GM23338 (cell line): ENCODE results near the gene LDLRAD2. TPM values are rescaled to one million over a fixed set of nuclear protein-coding genes. Genes with fewer than 3 reads are reported as not detected.

Experiments
- ATAC-seq: fragments of 200-7000 bp; cut with Tn5 transposase; 3 replicates; pipeline ENCODE4 v1.9.1; 2020
- DNase-seq: peaks from one replicate; pipeline ENCODE4 v3.0.0-alpha.2; 2015; ENCODE audit warnings: low spot score
- H2AFZ ChIP-seq: fragments of 200-600 bp; sonication (generic); 2 replicates; pipeline ENCODE4 v1.8.0; 2016; ENCODE audit warnings: antibody characterized with exemption, mild to moderate bottlenecking, moderate library complexity
- H3F3A ChIP-seq: fragments of 200-600 bp; sonication (generic); replicated peaks from 2 replicates; pipeline ENCODE4 v1.8.0; 2017; ENCODE audit warnings: antibody characterized with exemption, mixed run types, low read depth
- H3K27ac ChIP-seq: fragments of 200-600 bp; sonication (generic); 2 replicates; pipeline ENCODE4 v1.6.1; 2016; ENCODE audit warnings: low read depth
- H3K27me3 ChIP-seq: fragments of 200-600 bp; sonication (generic); 2 replicates; pipeline ENCODE4 v1.8.0; 2016; ENCODE audit warnings: mild to moderate bottlenecking, mixed run types, moderate library complexity; ENCODE audit not compliant: insufficient read depth
- H3K36me3 ChIP-seq: fragments of 200-600 bp; sonication (generic); 2 replicates; pipeline ENCODE4 v1.8.0; 2016; ENCODE audit warnings: mild to moderate bottlenecking; ENCODE audit not compliant: insufficient read depth
- H3K4me1 ChIP-seq: fragments of 200-600 bp; sonication (generic); 2 replicates; pipeline ENCODE4 v1.8.0; 2016; ENCODE audit warnings: mild to moderate bottlenecking, moderate library complexity; ENCODE audit not compliant: insufficient read depth
- H3K4me2 ChIP-seq: fragments of 200-600 bp; sonication (generic); 2 replicates; pipeline ENCODE4 v1.7.1; 2017; ENCODE audit warnings: mixed run types
- H3K4me3 ChIP-seq: fragments of 200-600 bp; sonication (generic); 2 replicates; pipeline ENCODE4 v1.6.1; 2016; ENCODE audit warnings: mixed run types
- H3K79me2 ChIP-seq: fragments of 200-600 bp; sonication (generic); replicated peaks from 2 replicates; pipeline ENCODE4 v1.8.0; 2017; ENCODE audit warnings: mild to moderate bottlenecking; ENCODE audit not compliant: insufficient read depth
- H3K9me2 ChIP-seq: fragments of 200-600 bp; sonication (generic); 2 replicates; pipeline ENCODE4 v1.8.0; 2017; ENCODE audit not compliant: insufficient read depth
- H4K20me1 ChIP-seq: fragments of 200-600 bp; sonication (generic); replicated peaks from 2 replicates; pipeline ENCODE4 v1.8.0; 2017; ENCODE audit warnings: mild to moderate bottlenecking; ENCODE audit not compliant: insufficient read depth
- H3K27ac Mint-ChIP-seq: 2 replicates; pipeline ENCODE4 v1.8.0; 2020; ENCODE audit warnings: inconsistent platforms, mild to moderate bottlenecking, moderate library complexity, mixed read lengths
- H3K27me3 Mint-ChIP-seq: 3 replicates; pipeline ENCODE4 v1.8.0; 2022; ENCODE audit warnings: low read depth, mild to moderate bottlenecking, moderate library complexity, mixed read lengths, inconsistent platforms; ENCODE audit not compliant: insufficient read depth, poor library complexity
- H3K36me3 Mint-ChIP-seq: 3 replicates; pipeline ENCODE4 v1.8.0; 2021; ENCODE audit warnings: low read depth, mild to moderate bottlenecking, inconsistent platforms, moderate library complexity, mixed read lengths
- H3K4me1 Mint-ChIP-seq: 3 replicates; pipeline ENCODE4 v1.8.0; 2020; ENCODE audit warnings: mild to moderate bottlenecking, inconsistent platforms, mixed read lengths
- H3K4me3 Mint-ChIP-seq: 3 replicates; pipeline ENCODE4 v1.8.0; 2021; ENCODE audit warnings: moderate library complexity, mild to moderate bottlenecking, inconsistent platforms, mixed read lengths
- H3K9me3 Mint-ChIP-seq: 3 replicates; pipeline ENCODE4 v1.8.0; 2020; ENCODE audit warnings: moderate library complexity, mild to moderate bottlenecking, inconsistent platforms, mixed read lengths
- CTCF ChIP-seq, 2 experiments: fragments of 200-600 bp in 1 of 2; sonication (generic) in 1 of 2; conservative IDR thresholded peaks; 2 replicates each; pipeline versions ENCODE4 v1.5.1 to v1.6.1; 2016 to 2017; ENCODE audit warnings: antibody characterized with exemption in 2 of 2, low read depth in 2 of 2, mild to moderate bottlenecking in 2 of 2, moderate library complexity in 1 of 2
- ETS1 ChIP-seq: IDR thresholded peaks from 2 replicates; pipeline ENCODE4 v1.6.1; 2016; ENCODE audit warnings: antibody characterized with exemption
- EZH2 ChIP-seq: fragments of 200-600 bp; sonication (generic); IDR thresholded peaks from one replicate; pipeline ENCODE4 v1.8.0; 2017; ENCODE audit warnings: antibody characterized with exemption, mild to moderate bottlenecking, low read depth; ENCODE audit not compliant: unreplicated experiment
- EZH2phosphoT487 ChIP-seq: fragments of 200-600 bp; sonication (generic); IDR thresholded peaks from one replicate; pipeline ENCODE4 v1.8.1; 2018; ENCODE audit warnings: antibody characterized with exemption; ENCODE audit not compliant: unreplicated experiment
- JUNB ChIP-seq: IDR thresholded peaks from one replicate; pipeline ENCODE4 v1.6.1; 2016; ENCODE audit warnings: antibody characterized with exemption; ENCODE audit not compliant: unreplicated experiment
- NANOG ChIP-seq: IDR thresholded peaks from 2 replicates; pipeline ENCODE4 v1.6.1; 2016; ENCODE audit warnings: antibody characterized with exemption, borderline replicate concordance
- POLR2AphosphoS5 ChIP-seq: IDR thresholded peaks from 2 replicates; pipeline ENCODE4 v1.6.1; 2016; ENCODE audit warnings: antibody characterized with exemption, low read depth
- ZNF114 ChIP-seq: fragments of 250-450 bp; sonication (Bioruptor Pico); IDR thresholded peaks from 2 replicates; pipeline ENCODE4 v1.5.0; 2020; ENCODE audit warnings: mild to moderate bottlenecking, moderate library complexity
- ZNF331 ChIP-seq: fragments of 250-450 bp; sonication (Bioruptor Pico); IDR thresholded peaks from 2 replicates; pipeline ENCODE4 v1.5.0; 2020; ENCODE audit warnings: low read depth, mild to moderate bottlenecking, moderate library complexity
- ZNF462 ChIP-seq: fragments of 250-450 bp; sonication (Bioruptor Pico); IDR thresholded peaks from 2 replicates; pipeline ENCODE4 v1.5.0; 2020; ENCODE audit warnings: mild to moderate bottlenecking, moderate library complexity
- polyA plus RNA-seq: library from polyadenylated mRNA; unstranded; fragments of >200 nt; fragmentation: Nextera tagmentation; extraction: Ambion mirVana; gene quantifications from 2 replicates; pipeline ENCODE4 v1.2.1, GENCODE V29; 2016
- total RNA-seq: library from RNA; depleted of rRNA; stranded (reverse); fragments of >200 nt; shearing (Covaris generic); gene quantifications from 2 replicates; pipeline ENCODE4 v1.2.3, GENCODE V29; 2014

LDLRAD2 gene
- total and polyA plus RNA-seq, 2 experiments from 2014 or later, result 1.6 to 5.8 TPM

GRCh38 chr1:21843208-21843607 lies 31.1 kb downstream of the LDLRAD2 start:
- peaks cover 6% of the 10 kb centered on the region for H3K27me3 Mint-ChIP-seq
- TF ChIP-seq CTCF (conservative IDR thresholded peaks at IDR 0.05; ENCODE audit: low read depth in 2 of 2), result no peak
- TF ChIP-seq NANOG, result no peak
- TF ChIP-seq EZH2phosphoT487, result no peak
- no peak for TF ChIP-seq JUNB
- peaks cover 24% of the 10 kb centered on the region for H3K36me3 Mint-ChIP-seq
- Histone ChIP-seq H3K27ac (no peak overlapping the region), H3K27me3 (no peaks in the 10 kb centered on the region), H3K36me3 (no peaks in the 10 kb centered on the region), H3K4me3 (no peak overlapping the region), H2AFZ (no peak overlapping the region), H3K4me1 (no peaks in the 10 kb centered on the region), H4K20me1 (no peaks in the 10 kb centered on the region), H3K4me2 (no peak overlapping the region), H3F3A (no peaks in the 10 kb centered on the region), H3K79me2 (no peaks in the 10 kb centered on the region), H3K9me2 (no peaks in the 10 kb centered on the region)
- no peaks in the 10 kb centered on the region for H3K4me1 Mint-ChIP-seq
- no peak for ATAC-seq
- H3K27ac Mint-ChIP-seq, result no peak overlapping the region
- no peaks in the 10 kb centered on the region for H3K9me3 Mint-ChIP-seq
- no peak overlapping the region for H3K4me3 Mint-ChIP-seq
- DNase-seq, result no peak

- Histone ChIP-seq H3K27ac (no peak overlapping the region), H3K4me2 (no peak overlapping the region), H3K9me2 (no peaks in the 10 kb centered on the region), H4K20me1 (no peaks in the 10 kb centered on the region), H3K4me3 (no peak overlapping the region), H3F3A (no peaks in the 10 kb centered on the region), H2AFZ (no peak overlapping the region), H3K79me2 (no peaks in the 10 kb centered on the region), H3K27me3 (no peaks in the 10 kb centered on the region), H3K36me3 (no peaks in the 10 kb centered on the region), H3K4me1 (no peaks in the 10 kb centered on the region)
- H3K4me1 Mint-ChIP-seq, result no peaks in the 10 kb centered on the region
- DNase-seq (no peak), ATAC-seq (no peak)
- H3K9me3 Mint-ChIP-seq, result no peaks in the 10 kb centered on the region
- H3K36me3 Mint-ChIP-seq, result peaks cover 18% of the 10 kb centered on the region
- no peak overlapping the region for H3K27ac Mint-ChIP-seq
- H3K4me3 Mint-ChIP-seq, result no peak overlapping the region
- H3K27me3 Mint-ChIP-seq, result peaks cover 4% of the 10 kb centered on the region
- TF ChIP-seq ZNF114 (CRISPR knock-in tag) (no peak), EZH2 (no peak), CTCF (conservative IDR thresholded peaks at IDR 0.05; ENCODE audit: low read depth in 2 of 2) (no peak), ZNF462 (CRISPR knock-in tag) (no peak), EZH2phosphoT487 (no peak), ETS1 (no peak), POLR2AphosphoS5 (no peak), ZNF331 (CRISPR knock-in tag) (no peak)
Measured at GRCh38 chr1:21843996-21844395, 31.9 kb downstream of the LDLRAD2 start.
